Astrocyte (in vitro differentiated cells and primary cell): ENCODE data around the gene HDAC8.

Experiments
- CTCF ChIP-seq: IDR thresholded peaks from 2 replicates; pipeline ENCODE4 v1.5.1; 2011; ENCODE audit warnings: low read depth, mild to moderate bottlenecking, inconsistent platforms, low read length, moderate library complexity; ENCODE audit not compliant: insufficient read depth
- EZH2 ChIP-seq: IDR thresholded peaks from 2 replicates; pipeline ENCODE4 v1.6.1; 2012; ENCODE audit warnings: mild to moderate bottlenecking, low read length, inconsistent platforms; ENCODE audit not compliant: insufficient read depth

- TF ChIP-seq CTCF (no peak), EZH2 (no peak)
Observed at GRCh38 chrX:72467135-72467534, 105.5 kb downstream of the HDAC8 start.
